Cardiac muscle cell (in vitro differentiated cells and primary cell): ENCODE data around the gene RAB14. TPM values are rescaled to one million over a fixed set of nuclear protein-coding genes. Genes with fewer than 3 reads are reported as not detected.

Experiments used
- DNase-seq, 2 donors: peaks; one replicate each; pipeline versions ENCODE4 v3.0.0 to v3.0.0-alpha.2; 2010 to 2017; ENCODE audit warnings: low read depth in 1 of 2, low spot score in 1 of 2
- H3K27ac ChIP-seq: fragments of 200-600 bp; sonication (generic); 2 replicates; pipeline ENCODE4 v1.5.1; 2016
- H3K27me3 ChIP-seq: fragments of 200-600 bp; sonication (generic); 2 replicates; pipeline ENCODE4 v1.6.0; 2016; ENCODE audit warnings: control low read depth
- H3K36me3 ChIP-seq: fragments of 200-600 bp; sonication (generic); 2 replicates; pipeline ENCODE4 v1.5.1; 2016; ENCODE audit warnings: control low read depth
- H3K4me1 ChIP-seq: fragments of 200-600 bp; sonication (generic); 2 replicates; pipeline ENCODE4 v1.8.1; 2017; ENCODE audit warnings: low read depth, mild to moderate bottlenecking, mixed run types
- H3K4me3 ChIP-seq: fragments of 200-600 bp; sonication (generic); 2 replicates; pipeline ENCODE4 v1.5.1; 2016; ENCODE audit warnings: mild to moderate bottlenecking
- H3K9me3 ChIP-seq: fragments of 200-600 bp; sonication (generic); 2 replicates; pipeline ENCODE4 v1.5.1; 2017; ENCODE audit warnings: low read depth, mild to moderate bottlenecking, control low read depth
- polyA plus RNA-seq: library from polyadenylated mRNA; unstranded; fragments of >200 nt; fragmentation: Nextera tagmentation; extraction: Ambion mirVana; gene quantifications from 2 replicates; pipeline ENCODE4 v1.2.1, GENCODE V29; 2016
- total RNA-seq: library from RNA; depleted of rRNA; stranded (reverse); fragments of >200 nt; gene quantifications from 2 replicates; pipeline ENCODE4 v1.2.3, GENCODE V29; 2016
- TF ChIP-seq, protein P1 (sequence below): IDR thresholded peaks from 2 replicates; pipeline ENCODE4 v1.5.1; 2012; ENCODE audit warnings: low read depth, mild to moderate bottlenecking, low read length

RAB14 gene
- total RNA-seq, result 16.5 and 17.4 TPM in 2 replicates
- polyA plus RNA-seq, result 54.2 and 68.0 TPM in 2 replicates

DNA sequence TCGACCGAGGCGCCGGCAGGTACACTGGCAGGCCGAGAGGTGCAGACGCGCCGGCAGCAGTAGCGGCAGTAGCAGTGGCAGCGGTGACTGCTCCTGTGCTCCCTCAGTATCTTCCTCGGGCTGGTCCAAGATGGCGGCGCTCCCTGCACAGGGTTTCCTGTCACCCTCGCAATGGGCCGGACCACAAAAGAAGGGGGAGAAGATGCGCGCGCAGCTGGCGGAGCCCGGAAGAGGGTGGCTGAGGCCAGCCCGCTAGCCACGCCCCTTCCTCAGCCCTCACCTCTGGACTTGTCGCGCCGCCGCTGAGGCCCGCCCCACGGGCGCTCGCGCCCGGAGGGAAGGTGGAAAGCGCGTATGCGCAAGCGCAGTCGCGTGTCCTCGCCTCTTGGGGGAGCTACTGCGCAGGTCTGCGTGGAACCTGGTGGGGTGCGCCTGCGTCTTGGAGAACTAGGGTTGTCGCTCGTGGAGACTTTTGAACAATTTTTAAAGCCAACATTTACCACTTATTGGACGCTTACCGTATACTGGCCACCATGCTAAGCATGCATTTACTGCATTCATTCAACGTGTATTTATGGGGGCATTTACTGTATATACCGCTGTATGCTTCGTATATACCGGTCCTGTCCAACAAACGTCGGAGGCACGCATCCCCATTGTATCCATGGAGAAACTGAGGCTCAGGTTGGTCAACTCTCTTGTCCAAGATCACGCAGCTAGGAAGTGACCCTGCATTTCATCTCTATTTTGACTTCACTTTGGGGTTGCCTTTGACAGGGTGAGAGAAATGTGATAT, at the start of gene RAB14:
Gene RAB14 (minus strand): TSS at position 132 of the 796 bp plus-strand sequence. CDS start 8,457 bp downstream, outside the sequence.
- TF ChIP-seq, protein P1, sequence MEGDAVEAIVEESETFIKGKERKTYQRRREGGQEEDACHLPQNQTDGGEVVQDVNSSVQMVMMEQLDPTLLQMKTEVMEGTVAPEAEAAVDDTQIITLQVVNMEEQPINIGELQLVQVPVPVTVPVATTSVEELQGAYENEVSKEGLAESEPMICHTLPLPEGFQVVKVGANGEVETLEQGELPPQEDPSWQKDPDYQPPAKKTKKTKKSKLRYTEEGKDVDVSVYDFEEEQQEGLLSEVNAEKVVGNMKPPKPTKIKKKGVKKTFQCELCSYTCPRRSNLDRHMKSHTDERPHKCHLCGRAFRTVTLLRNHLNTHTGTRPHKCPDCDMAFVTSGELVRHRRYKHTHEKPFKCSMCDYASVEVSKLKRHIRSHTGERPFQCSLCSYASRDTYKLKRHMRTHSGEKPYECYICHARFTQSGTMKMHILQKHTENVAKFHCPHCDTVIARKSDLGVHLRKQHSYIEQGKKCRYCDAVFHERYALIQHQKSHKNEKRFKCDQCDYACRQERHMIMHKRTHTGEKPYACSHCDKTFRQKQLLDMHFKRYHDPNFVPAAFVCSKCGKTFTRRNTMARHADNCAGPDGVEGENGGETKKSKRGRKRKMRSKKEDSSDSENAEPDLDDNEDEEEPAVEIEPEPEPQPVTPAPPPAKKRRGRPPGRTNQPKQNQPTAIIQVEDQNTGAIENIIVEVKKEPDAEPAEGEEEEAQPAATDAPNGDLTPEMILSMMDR, result peak; percentile 61
- peak within 1 kb of the TSS; percentile 97 for H3K27ac ChIP-seq
- H3K27me3 ChIP-seq, result no peaks in the 10 kb centered on the region
- H3K36me3 ChIP-seq, result no peaks in the 10 kb centered on the region
- H3K9me3 ChIP-seq, result no peaks in the 10 kb centered on the region
- H3K4me3 ChIP-seq, result peak within 1 kb of the TSS; percentile 99
- peaks cover 34% of the 10 kb centered on the region for H3K4me1 ChIP-seq
- DNase-seq, result peak; percentile 99 to 100

DNA sequence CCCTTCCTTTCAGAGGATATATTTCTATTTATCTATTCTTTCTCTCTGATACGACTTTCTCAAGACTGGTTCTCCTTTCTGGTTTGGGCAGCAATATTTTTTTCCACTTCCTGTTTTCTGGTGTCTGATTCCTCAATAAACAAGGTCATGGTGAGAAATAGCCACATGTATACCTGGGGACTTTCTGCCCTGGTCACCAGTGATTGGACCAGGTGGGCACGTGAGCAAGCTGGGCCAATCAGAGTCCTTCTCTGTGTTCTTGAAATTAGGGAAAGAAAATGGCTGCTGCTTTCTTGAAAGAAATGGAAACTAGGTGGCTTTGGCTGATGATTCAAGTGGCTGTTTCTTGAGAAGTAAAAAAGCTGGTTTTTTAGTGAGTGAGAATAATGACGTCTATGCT, 47.9 kb upstream of the RAB14 start:
- Histone ChIP-seq H3K27ac (no peak overlapping the region), H3K4me3 (no peak overlapping the region), H3K9me3 (no peaks in the 10 kb centered on the region), H3K4me1 (no peaks in the 10 kb centered on the region), H3K27me3 (peaks cover 11% of the 10 kb centered on the region), H3K36me3 (no peaks in the 10 kb centered on the region)
- DNase-seq, result no peak
- TF ChIP-seq, protein P1, result no peak

DNA sequence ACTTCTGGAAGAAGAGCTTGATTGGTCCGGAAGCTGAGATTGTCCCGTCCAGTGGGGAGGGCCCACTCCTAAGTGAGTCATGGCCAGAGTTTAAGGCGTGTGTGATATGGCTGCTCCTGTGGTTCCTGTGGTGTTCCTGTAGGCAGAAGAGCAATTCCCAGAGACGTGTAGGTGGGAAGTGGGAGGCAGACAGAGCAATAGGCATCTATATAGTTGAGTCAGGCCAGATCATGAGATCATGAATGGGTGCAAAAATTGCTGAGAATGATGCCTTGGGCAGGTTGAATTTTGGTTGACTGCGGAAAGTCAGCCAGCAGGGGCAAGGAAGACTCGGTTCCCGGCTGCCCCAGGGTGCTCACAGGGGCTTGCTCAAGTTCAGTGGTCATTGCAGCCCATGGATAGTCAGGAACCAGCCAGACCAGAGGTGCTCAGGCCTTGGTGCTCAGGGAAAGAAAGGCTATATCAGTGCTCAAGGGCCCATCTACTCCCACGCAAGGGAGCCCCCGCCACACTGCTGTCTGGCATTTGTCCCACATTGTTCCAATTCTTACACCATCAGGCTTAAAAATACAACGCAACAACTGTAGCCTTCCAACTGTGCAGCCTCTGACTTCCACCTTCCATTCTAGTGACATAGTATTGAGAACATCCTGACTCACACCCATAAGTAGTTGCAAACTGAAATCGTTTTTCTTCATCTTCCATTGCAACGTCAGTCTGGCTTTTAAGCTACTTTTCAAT, 45.3 kb upstream of the RAB14 start:
- TF ChIP-seq, protein P1, result no peak
- no peak overlapping the region for H3K27ac ChIP-seq
- DNase-seq, result peak in 1 of 2 donors; percentile 91

DNA sequence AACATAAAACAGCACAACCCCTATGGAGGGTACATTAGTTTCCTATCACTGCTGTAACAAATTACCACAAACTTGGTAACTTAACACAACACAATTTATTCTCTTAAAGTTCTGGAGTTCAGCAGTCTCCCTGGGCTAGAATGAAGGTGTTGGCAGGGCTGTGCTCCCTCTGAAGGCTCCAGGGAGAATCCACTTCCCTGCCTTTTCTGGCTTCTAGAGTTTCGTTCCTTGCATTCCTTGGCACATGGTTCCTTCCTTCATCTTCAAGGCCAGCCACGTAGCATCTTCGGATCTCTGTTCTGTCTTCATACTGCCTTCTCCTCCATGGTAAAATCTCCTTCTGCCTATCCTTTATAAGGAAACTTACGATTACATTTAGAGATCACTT, 41.3 kb upstream of the RAB14 start:
- peak in 1 of 2 donors; percentile 25 for DNase-seq
- H3K36me3 ChIP-seq, result no peaks in the 10 kb centered on the region
- H3K27ac ChIP-seq, result no peak overlapping the region

More for the DNA sequence above, 45.3 kb upstream of the RAB14 start:
- H3K27me3 ChIP-seq, result no peaks in the 10 kb centered on the region
- no peaks in the 10 kb centered on the region for H3K36me3 ChIP-seq
- no peaks in the 10 kb centered on the region for H3K4me1 ChIP-seq
- no peak overlapping the region for H3K4me3 ChIP-seq
- no peaks in the 10 kb centered on the region for H3K9me3 ChIP-seq

DNA sequence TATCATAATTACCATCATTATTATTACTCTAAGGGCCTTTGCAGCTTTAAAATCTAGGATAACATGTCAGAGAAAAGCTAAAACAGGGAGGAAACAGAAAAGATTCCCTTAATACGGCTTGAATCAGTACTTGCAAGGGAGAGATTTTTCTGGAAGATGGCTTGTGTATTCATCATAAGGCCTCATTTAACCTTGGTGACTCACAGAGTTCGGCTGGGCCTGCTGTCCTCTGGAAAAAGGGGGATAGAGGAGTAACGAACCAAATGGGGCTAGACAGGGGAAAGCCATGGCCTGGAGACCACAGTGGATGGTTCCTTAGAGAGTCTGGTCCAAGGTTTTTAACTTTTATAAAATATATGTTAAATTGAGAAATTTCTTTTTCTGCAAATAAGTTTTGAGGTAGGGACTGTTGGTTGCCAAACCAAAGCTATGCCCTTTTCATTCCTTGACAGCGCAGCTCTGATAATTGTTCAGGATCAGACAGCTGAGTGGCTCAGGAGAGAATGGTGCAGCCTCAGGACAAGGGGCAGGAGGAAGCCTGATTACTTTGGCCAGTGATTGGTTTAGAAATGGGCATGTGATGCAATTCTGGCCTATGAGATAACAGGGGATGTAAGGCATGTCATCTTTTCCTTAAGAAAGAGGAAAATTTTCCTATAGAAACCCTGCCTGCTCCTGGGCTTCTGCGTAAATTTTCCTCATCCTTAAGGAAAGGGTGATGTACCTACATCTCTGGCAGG, 40.7 kb upstream of the RAB14 start:
- TF ChIP-seq, protein P1, result no peak
- no peak overlapping the region for H3K27ac ChIP-seq
- peak in 1 of 2 donors; percentile 59 for DNase-seq
- no peaks in the 10 kb centered on the region for H3K27me3 ChIP-seq
- no peaks in the 10 kb centered on the region for H3K9me3 ChIP-seq
- H3K36me3 ChIP-seq, result no peaks in the 10 kb centered on the region
- H3K4me1 ChIP-seq, result no peaks in the 10 kb centered on the region
- H3K4me3 ChIP-seq, result no peak overlapping the region

More for the DNA sequence above, 41.3 kb upstream of the RAB14 start:
- Histone ChIP-seq H3K4me3 (no peak overlapping the region), H3K27me3 (no peaks in the 10 kb centered on the region), H3K4me1 (no peaks in the 10 kb centered on the region), H3K9me3 (no peaks in the 10 kb centered on the region)
- TF ChIP-seq, protein P1, result no peak
